ENCODE data around the gene C1orf53. TPM values are rescaled to one million over a fixed set of nuclear protein-coding genes. Genes with fewer than 3 reads are reported as not detected.
"Not testable (repeated sequence)": the region's sequence is repeated elsewhere in the genome, so short reads cannot be mapped to it uniquely, and the experiment has no call there.

Gene C1orf53
- total RNA-seq, 2 donors from 2014 or later = not detected

DNA sequence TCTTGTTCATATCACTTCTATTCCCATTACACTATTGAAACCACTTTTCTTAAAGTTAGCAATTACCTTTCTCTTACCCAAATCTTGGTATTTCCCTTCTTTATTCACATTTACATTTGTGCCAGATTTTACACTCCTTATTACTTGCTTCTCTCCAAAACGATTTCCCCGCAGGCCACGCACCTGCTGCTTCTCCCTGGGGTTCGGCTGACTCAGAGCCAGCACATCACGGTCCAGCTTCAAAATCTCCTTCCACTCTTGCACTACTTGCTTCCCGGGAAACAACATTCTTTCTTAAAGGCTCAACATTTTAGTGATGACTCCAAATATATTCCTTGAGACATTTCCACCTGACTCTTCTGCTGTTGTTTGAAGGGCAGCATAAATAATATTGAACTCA, 35.5 kb downstream of the C1orf53 start:
- H3K4me3 Mint-ChIP-seq = no peak overlapping the region
- no peak for ATAC-seq
- H3K9me3 ChIP-seq (ENCODE audit: control insufficient read depth, low read length, poor library complexity, severe bottlenecking) = no peaks in the 10 kb centered on the region
- peaks cover 3% of the 10 kb centered on the region for H3K36me3 Mint-ChIP-seq (ENCODE audit: low read depth)
- DNase-seq = no peak
- H3K27ac Mint-ChIP-seq = no peak overlapping the region
- H3K27me3 Mint-ChIP-seq = peaks cover 46% of the 10 kb centered on the region
- H3K4me1 Mint-ChIP-seq = no peaks in the 10 kb centered on the region

DNA sequence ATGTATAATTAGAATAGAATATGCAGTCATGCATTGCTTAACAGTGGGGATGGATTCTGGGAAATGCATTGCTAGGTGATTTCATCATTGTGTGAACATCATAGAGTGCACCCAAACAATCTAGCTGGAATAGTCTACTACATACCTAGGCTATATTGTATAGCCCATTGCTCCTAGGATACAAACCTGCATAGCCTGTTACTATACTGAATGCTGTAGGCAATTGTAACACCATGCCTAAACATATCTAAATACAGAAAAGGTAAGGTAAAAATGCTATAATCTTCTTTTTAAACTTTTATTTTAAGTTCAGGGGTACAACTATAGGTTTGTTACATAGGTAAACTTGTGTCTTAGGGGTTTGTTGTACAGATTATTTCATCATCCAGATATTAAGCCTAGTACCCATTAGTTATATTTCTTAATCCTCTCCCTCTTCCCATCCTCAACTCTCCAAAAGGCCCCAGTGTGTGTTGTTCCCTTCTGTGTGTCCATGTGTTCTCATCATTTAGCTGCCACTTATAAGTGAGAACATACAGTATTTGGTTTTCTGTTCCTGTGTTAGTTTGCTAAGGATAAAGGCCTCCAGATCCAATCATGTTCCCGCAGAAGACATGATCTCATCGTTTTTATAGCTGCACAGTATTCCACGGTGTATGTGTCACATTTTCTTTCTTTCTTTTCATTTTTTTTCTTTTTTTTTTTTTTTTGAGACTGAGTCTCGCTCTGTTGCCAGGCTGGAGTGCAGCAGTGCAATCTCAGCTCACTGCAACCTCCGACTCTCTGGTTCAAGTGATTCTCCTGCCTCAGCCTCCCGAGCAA, 36.9 kb downstream of the C1orf53 start:
- ATAC-seq; H3K9me3 ChIP-seq (ENCODE audit: control insufficient read depth, low read length, poor library complexity, severe bottlenecking); H3K4me1 Mint-ChIP-seq; H3K36me3 Mint-ChIP-seq (ENCODE audit: low read depth); DNase-seq; H3K27ac Mint-ChIP-seq; H3K4me3 Mint-ChIP-seq: not testable (repeated sequence)
- H3K27me3 Mint-ChIP-seq = peaks cover 49% of the 10 kb centered on the region

DNA sequence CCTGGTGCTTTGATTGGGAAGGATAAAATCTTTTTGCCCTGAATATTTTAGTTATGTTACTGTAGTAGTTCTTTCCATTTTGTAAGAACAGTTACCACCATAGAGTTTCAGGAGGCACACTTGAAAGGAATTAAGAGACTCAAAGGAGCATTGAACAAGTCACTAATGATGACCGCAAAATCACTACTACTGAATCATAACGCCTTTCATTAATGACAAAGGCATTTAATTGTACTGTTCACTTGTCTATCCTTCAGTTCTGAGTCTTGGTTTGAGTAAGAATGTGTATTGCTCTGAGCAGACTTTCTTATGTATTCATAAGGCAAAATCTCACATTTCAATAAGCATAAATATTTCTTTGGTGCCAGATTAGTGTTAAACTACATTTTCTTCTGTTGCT, 39.6 kb downstream of the C1orf53 start:
- DNase-seq = no peak
- Mint-ChIP-seq H3K27ac (no peak overlapping the region), H3K27me3 (peaks cover 55% of the 10 kb centered on the region), H3K4me1 (no peaks in the 10 kb centered on the region), H3K36me3 (ENCODE audit: low read depth) (peaks cover 3% of the 10 kb centered on the region), H3K4me3 (no peak overlapping the region)
- no peak for ATAC-seq
- H3K9me3 ChIP-seq (ENCODE audit: control insufficient read depth, low read length, poor library complexity, severe bottlenecking) = no peaks in the 10 kb centered on the region

DNA sequence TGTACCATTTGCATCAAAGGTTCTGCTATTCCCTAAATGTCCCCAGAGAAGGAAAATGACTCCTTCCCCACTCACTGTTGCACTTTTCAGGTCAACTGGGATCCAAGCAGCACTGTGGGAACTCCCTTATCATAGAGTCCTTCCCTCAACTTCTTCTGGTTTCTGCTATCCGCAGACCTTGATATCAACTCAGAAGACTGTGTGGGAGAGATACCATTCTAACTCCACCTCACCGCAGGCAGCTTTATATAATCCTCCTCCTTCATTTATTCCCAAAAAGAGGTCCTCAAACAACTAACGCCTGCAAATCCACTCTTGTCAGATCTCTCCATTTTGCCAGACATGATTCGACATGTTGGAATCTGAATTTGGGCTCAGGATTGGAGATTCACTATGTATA, 42.1 kb downstream of the C1orf53 start:
- Mint-ChIP-seq H3K36me3 (ENCODE audit: low read depth) (peaks cover 2% of the 10 kb centered on the region), H3K4me1 (peaks cover 15% of the 10 kb centered on the region), H3K27me3 (peaks cover 41% of the 10 kb centered on the region), H3K27ac (no peak overlapping the region), H3K4me3 (no peak overlapping the region)
- ATAC-seq (no peak), DNase-seq (no peak)
- no peaks in the 10 kb centered on the region for H3K9me3 ChIP-seq (ENCODE audit: control insufficient read depth, low read length, poor library complexity, severe bottlenecking)

DNA sequence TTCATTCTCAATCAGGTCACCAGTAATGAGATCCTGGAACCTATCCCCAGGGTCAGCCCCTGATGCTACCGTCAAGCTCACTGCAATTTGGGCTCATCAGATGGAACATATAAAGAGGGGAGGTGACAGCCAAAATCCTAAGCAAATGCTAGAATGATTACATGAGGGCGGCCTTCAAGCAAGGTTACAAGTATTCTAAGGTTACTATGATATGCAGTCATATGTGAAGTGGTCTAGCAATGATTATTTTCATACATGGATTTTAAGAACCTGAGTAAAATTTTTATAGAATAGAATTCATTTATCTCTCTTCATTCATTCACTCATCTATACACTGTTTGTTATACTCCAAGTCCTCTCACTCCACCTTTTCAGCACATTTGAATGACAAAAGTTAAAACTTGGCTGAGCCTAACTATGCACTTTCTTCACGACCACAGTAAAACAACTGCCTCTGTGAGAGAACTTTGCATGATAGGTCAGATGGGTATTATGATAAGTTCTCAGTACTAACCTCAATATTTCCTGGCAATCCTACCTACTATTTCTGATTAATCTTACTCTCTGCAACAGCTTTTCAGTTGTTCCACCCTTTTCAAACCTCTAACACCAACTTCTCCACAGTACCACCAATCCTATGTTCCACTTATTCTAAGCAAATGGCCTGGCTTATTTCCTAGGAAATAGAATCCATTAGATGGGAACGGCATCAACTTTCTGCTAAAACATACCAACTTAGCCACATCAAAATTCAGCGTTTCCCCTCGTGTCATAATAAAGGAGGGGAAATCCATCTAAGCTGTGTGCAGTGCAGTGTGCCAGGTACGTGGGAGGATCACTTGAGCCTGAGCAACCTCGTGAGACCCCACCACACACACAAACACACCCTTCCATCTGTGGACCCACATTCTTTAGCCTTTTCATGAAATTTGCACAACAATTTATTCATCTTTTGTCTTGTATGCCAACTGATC, 46.8 kb downstream of the C1orf53 start:
- H3K36me3 Mint-ChIP-seq (ENCODE audit: low read depth) = peaks cover 2% of the 10 kb centered on the region
- peak; percentile 91 for ATAC-seq
- peak overlapping the region; percentile 1 for H3K27ac Mint-ChIP-seq
- peaks cover 7% of the 10 kb centered on the region for H3K27me3 Mint-ChIP-seq
- H3K9me3 ChIP-seq (ENCODE audit: control insufficient read depth, low read length, poor library complexity, severe bottlenecking) = no peaks in the 10 kb centered on the region
- no peak for DNase-seq
- peak overlapping the region; percentile 75 for H3K4me3 Mint-ChIP-seq
- H3K4me1 Mint-ChIP-seq = peaks cover 19% of the 10 kb centered on the region

DNA sequence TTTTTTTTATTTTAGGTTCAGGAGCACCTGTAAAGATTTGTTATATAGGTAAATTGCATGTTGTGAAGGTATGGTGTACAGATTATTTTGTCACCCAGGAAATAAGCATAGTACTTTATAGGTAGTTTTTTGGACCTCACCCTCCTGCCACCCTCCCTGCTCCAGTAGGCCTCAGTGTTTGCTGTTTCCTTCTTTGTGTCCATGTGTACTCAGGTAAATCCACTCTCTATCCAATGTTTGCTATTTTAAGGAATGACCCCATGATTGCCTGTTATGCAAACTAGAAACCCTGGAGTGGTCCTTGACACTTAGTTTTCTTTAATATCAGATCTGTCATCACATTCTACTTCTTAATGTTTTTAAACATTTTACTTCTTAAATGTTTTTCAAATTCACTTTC, 48.7 kb downstream of the C1orf53 start:
- DNase-seq (no peak), ATAC-seq (no peak)
- no peaks in the 10 kb centered on the region for H3K9me3 ChIP-seq (ENCODE audit: control insufficient read depth, low read length, poor library complexity, severe bottlenecking)
- Mint-ChIP-seq H3K36me3 (ENCODE audit: low read depth) (peaks cover 2% of the 10 kb centered on the region), H3K27me3 (no peaks in the 10 kb centered on the region), H3K4me1 (peaks cover 19% of the 10 kb centered on the region), H3K27ac (no peak overlapping the region), H3K4me3 (no peak overlapping the region)

DNA sequence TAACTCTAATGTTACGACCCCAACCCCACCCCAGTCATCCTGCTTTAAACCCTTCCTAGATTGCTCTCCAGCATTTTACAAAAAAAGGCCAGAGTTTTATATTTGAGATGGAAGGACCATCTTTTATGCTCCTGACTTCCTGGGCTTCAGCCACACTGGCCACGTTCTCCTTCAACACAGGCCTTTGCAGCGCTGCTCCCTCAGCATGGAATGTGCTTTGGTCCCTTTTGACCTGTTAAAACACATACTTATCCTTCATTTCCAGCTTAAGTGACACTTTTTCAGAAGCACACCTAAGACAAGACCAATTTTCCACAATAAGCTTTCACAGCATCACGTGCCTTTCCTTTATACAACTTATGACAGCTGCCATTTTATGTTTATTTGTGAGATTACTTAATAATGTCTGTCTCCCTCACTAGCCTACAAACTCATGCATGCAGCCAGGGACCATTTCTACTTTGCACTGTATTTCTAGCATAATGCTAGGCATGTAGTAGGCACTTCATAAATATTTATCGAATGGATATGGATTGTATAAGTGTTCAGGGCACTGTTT, 49.3 kb downstream of the C1orf53 start:
- no peaks in the 10 kb centered on the region for H3K27me3 Mint-ChIP-seq
- no peak overlapping the region for H3K27ac Mint-ChIP-seq
- H3K4me1 Mint-ChIP-seq = peaks cover 19% of the 10 kb centered on the region
- H3K9me3 ChIP-seq (ENCODE audit: control insufficient read depth, low read length, poor library complexity, severe bottlenecking) = no peaks in the 10 kb centered on the region
- no peak for ATAC-seq
- no peak for DNase-seq
- H3K36me3 Mint-ChIP-seq (ENCODE audit: low read depth) = peaks cover 2% of the 10 kb centered on the region
- no peak overlapping the region for H3K4me3 Mint-ChIP-seq

DNA sequence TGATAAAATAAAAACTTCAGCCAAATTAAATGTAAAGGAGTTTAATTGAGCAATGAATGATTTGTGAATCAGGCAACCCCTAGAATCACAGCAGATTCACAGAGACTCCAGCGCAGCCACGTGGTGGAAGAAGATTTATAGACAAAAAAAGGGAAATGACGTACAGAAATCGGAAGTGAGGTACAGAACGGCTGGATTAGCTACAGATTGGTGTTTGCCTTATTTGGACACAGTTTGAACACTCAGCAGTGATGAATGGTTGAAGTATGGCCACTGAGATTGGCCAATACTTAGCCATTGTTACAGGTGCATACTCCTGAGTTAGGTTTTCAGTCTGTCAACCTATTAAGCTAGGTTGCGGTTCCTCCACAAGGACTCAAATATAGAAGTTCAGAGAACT, 51.0 kb downstream of the C1orf53 start:
- H3K27me3 Mint-ChIP-seq; DNase-seq; H3K4me3 Mint-ChIP-seq; H3K27ac Mint-ChIP-seq; H3K36me3 Mint-ChIP-seq (ENCODE audit: low read depth); ATAC-seq; H3K9me3 ChIP-seq (ENCODE audit: control insufficient read depth, low read length, poor library complexity, severe bottlenecking): not testable (repeated sequence)
- peaks cover 12% of the 10 kb centered on the region for H3K4me1 Mint-ChIP-seq

DNA sequence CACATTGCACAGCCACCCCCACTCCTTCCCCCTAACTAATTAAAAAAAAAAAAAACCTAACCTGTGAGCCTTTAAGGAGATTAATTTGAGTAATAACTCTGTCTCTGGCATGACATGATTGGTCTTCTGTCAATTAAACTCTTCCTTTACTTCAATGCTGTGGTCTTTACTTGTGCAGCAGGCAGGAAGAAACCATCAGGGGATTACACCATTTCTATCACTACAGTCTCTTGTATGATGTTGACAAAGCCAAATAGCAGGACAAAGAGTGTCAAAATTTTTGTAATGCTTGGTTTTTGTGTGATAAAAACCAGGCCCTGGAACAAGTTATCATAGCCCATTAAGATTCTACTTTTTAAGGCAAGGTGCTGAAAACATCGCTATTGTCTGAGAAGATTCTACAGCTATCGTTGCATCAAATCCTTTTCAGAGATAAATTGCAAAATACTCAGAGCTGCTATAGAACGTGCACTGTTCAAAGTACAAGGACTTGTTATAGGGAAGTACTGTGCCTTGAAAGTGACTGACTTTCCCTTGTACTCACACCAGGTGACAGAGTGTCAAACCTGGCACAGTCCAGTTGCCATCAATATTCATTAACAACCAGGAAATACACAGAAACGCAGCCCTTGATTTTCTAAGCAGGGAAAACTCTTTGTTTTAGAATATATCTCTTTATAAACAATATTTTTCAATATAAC, 52.4 kb downstream of the C1orf53 start:
- no peaks in the 10 kb centered on the region for H3K27me3 Mint-ChIP-seq
- no peak for ATAC-seq
- no peak overlapping the region for H3K4me3 Mint-ChIP-seq
- H3K36me3 Mint-ChIP-seq (ENCODE audit: low read depth) = peaks cover 5% of the 10 kb centered on the region
- H3K9me3 ChIP-seq (ENCODE audit: control insufficient read depth, low read length, poor library complexity, severe bottlenecking) = no peaks in the 10 kb centered on the region
- no peak overlapping the region for H3K27ac Mint-ChIP-seq
- H3K4me1 Mint-ChIP-seq = peaks cover under 1% of the 10 kb centered on the region
- DNase-seq = no peak

DNA sequence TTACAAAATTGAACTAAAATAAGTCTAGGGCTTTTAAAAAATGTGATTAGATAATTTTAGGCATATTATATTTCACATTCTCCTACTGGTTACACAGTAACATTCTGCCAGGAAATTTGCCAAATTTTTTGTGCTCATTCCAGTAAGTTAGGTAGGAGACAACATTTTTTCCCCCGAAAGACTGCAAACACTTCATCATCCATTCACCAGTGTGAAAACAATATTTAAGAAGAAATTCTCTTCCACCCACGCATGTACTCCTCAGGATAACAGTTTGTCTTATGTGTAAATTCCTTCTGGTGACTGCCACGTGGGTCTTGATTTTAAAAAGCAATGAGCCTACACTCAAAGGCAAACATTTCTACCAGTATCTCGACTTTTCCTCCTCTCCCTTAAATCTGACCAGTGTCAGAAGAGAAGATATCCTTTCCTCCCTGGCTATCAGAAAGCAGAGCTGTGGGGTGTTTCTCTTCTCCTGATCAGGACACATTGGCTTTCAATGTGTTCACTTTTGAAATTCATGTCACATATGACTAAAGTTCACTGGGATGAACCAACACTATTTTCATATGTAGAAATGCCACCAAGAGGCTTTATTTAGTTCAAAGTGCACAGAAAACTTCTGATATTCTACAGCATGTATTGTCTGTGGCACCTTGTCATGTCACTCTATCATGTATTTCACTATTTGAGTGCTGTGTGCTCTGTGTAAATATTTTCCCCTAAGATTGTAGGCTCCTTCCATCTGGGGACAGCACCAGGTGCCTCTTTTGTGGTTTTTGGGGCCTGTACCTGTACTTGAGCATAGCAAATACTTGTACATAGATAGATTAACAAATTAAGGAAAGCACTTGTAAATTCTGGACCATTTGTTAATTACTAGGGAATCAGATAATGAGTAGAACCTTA, 53.3 kb downstream of the C1orf53 start:
- H3K36me3 Mint-ChIP-seq (ENCODE audit: low read depth) = peaks cover 5% of the 10 kb centered on the region
- no peaks in the 10 kb centered on the region for H3K4me1 Mint-ChIP-seq
- H3K27ac Mint-ChIP-seq = no peak overlapping the region
- no peak for DNase-seq
- H3K27me3 Mint-ChIP-seq = no peaks in the 10 kb centered on the region
- ATAC-seq = no peak
- H3K4me3 Mint-ChIP-seq = no peak overlapping the region
- no peaks in the 10 kb centered on the region for H3K9me3 ChIP-seq (ENCODE audit: control insufficient read depth, low read length, poor library complexity, severe bottlenecking)
